Measurements from ENCODE around the gene VPS37C. TPM values are rescaled to one million over a fixed set of nuclear protein-coding genes. Genes with fewer than 3 reads are reported as not detected.

VPS37C gene
- total RNA-seq, 1 experiment from 2014 or later: 29.0 TPM

- Histone ChIP-seq H3K4me3 (no peak overlapping the region), H3K4me2 (no peak overlapping the region), H3K27me3 (ENCODE audit: insufficient read depth, low read depth) (no peaks in the 10 kb centered on the region), H3K4me1 (replicated peaks; ENCODE audit: insufficient read depth) (no peaks in the 10 kb centered on the region), H3F3A (ENCODE audit: insufficient read depth, low read depth) (peaks cover 4% of the 10 kb centered on the region; the same call in 1 of the 2 replicates), H3K27ac (no peak overlapping the region), H3K36me3 (ENCODE audit: low read depth) (no peaks in the 10 kb centered on the region), H3K9me3 (ENCODE audit: insufficient read depth, low read depth) (no peaks in the 10 kb centered on the region), H2AFZ (no peak overlapping the region), H3K79me2 (ENCODE audit: low read depth) (no peaks in the 10 kb centered on the region), H4K20me1 (ENCODE audit: insufficient read depth) (no peaks in the 10 kb centered on the region), H3K9me2 (ENCODE audit: insufficient read depth) (no peaks in the 10 kb centered on the region)
- TF ChIP-seq CTCF (conservative IDR thresholded peaks at IDR 0.05) (no peak), EZH2 (IDR thresholded peaks at IDR 0.05; ENCODE audit: low read depth) (no peak)
- intact Hi-C loops (cut with micrococcal nuclease; ENCODE audit: unreplicated experiment): no loop called here
- ChIA-PET CTCF (interaction anchor here (0.5 kb wide), 1 partner anchor 74 kb away, joined by 3 read pairs; no protein-coding TSS in a partner anchor), POLR2A (ENCODE audit: unreplicated experiment) (no interaction called here)
- DNase-seq: no peak
- BruUV-seq (replicated peaks): no TSS peak
These were observed 56.3 kb downstream of the VPS37C start for GRCh38 chr11:61104963-61105362.

- no peaks in the 10 kb centered on the region for H3K4me1 ChIP-seq (replicated peaks; ENCODE audit: insufficient read depth)
- BruUV-seq (replicated peaks): no TSS peak
- CTCF ChIA-PET: no interaction called here
- H3F3A ChIP-seq (ENCODE audit: insufficient read depth, low read depth): peaks cover 9% of the 10 kb centered on the region; the same call in 1 of the 2 replicates
- H3K27me3 ChIP-seq (ENCODE audit: insufficient read depth, low read depth): no peaks in the 10 kb centered on the region
- no peak overlapping the region for H3K27ac ChIP-seq
- H3K4me2 ChIP-seq: no peak overlapping the region
- no peak overlapping the region for H2AFZ ChIP-seq
- no peak overlapping the region for H3K4me3 ChIP-seq
- H3K79me2 ChIP-seq (ENCODE audit: low read depth): no peaks in the 10 kb centered on the region
- DNase-seq: no peak
- no peaks in the 10 kb centered on the region for H3K36me3 ChIP-seq (ENCODE audit: low read depth)
- TF ChIP-seq EZH2 (IDR thresholded peaks at IDR 0.05; ENCODE audit: low read depth) (no peak), CTCF (conservative IDR thresholded peaks at IDR 0.05) (no peak)
- H4K20me1 ChIP-seq (ENCODE audit: insufficient read depth): no peaks in the 10 kb centered on the region
- POLR2A ChIA-PET (ENCODE audit: unreplicated experiment): no interaction called here
- no peaks in the 10 kb centered on the region for H3K9me2 ChIP-seq (ENCODE audit: insufficient read depth)
- H3K9me3 ChIP-seq (ENCODE audit: insufficient read depth, low read depth): no peaks in the 10 kb centered on the region
- intact Hi-C loops (cut with micrococcal nuclease; ENCODE audit: unreplicated experiment): no loop called here
These were observed 57.3 kb downstream of the VPS37C start for GRCh38 chr11:61103851-61104423.

- TF ChIP-seq CTCF (conservative IDR thresholded peaks at IDR 0.05): no peak
- BruUV-seq (replicated peaks): no TSS peak
- H2AFZ ChIP-seq: no peak overlapping the region
- H3K4me3 ChIP-seq: no peak overlapping the region
- intact Hi-C loops (cut with micrococcal nuclease; ENCODE audit: unreplicated experiment): no loop called here
- H3K4me1 ChIP-seq (replicated peaks; ENCODE audit: insufficient read depth): no peaks in the 10 kb centered on the region
- no peak overlapping the region for H3K27ac ChIP-seq
- ChIA-PET POLR2A (ENCODE audit: unreplicated experiment) (no interaction called here), CTCF (no interaction called here)
- H3K79me2 ChIP-seq (ENCODE audit: low read depth): no peaks in the 10 kb centered on the region
- H3K36me3 ChIP-seq (ENCODE audit: low read depth): no peaks in the 10 kb centered on the region
- no peaks in the 10 kb centered on the region for H4K20me1 ChIP-seq (ENCODE audit: insufficient read depth)
- no peak for DNase-seq
- no peaks in the 10 kb centered on the region for H3K27me3 ChIP-seq (ENCODE audit: insufficient read depth, low read depth)
- H3K9me3 ChIP-seq (ENCODE audit: insufficient read depth, low read depth): no peaks in the 10 kb centered on the region
- H3K9me2 ChIP-seq (ENCODE audit: insufficient read depth): no peaks in the 10 kb centered on the region
- peaks cover 9% of the 10 kb centered on the region; the same call in 1 of the 2 replicates for H3F3A ChIP-seq (ENCODE audit: insufficient read depth, low read depth)
- H3K4me2 ChIP-seq: no peak overlapping the region
These were observed 58.3 kb downstream of the VPS37C start for GRCh38 chr11:61102667-61103571.

Data from PC-9 (cell line).